Measurements from ENCODE around the gene TAMM41. TPM values are rescaled to one million over a fixed set of nuclear protein-coding genes. Genes with fewer than 3 reads are reported as not detected.

The TAMM41 gene
- total and polyA plus RNA-seq, 9 of the 15 experiments (the other 6 are each of a cell fraction or from before 2014, with no cell fraction given): 8.6 to 74.6 (median 29.3) TPM

- no peak for TF ChIP-seq TCFL5 (CRISPR knock-in tag; conservative IDR thresholded peaks at IDR 0.05)
- TF ChIP-seq ZNF24 (IDR thresholded peaks at IDR 0.05): no peak
- peak; percentile 74 for TF ChIP-seq MYC (IDR thresholded peaks at IDR 0.05; ENCODE audit: low read depth, low read length)
- TF ChIP-seq MYC (CRISPR knock-in tag; IDR thresholded peaks at IDR 0.05; ENCODE audit: borderline replicate concordance, low read depth): no peak
- TF ChIP-seq GABPB1 (CRISPR knock-in tag; IDR thresholded peaks at IDR 0.05): no peak
- no peak for TF ChIP-seq ZNF551 (CRISPR knock-in tag; IDR thresholded peaks at IDR 0.05)
- no peak for TF ChIP-seq POLR2B (IDR thresholded peaks at IDR 0.05; ENCODE audit: low read depth, partially characterized antibody)
- TF ChIP-seq DIDO1 (tag; IDR thresholded peaks at IDR 0.05; ENCODE audit: low read depth): no peak
- TF ChIP-seq TAF1 (IDR thresholded peaks at IDR 0.05; ENCODE audit: control insufficient read depth, extremely low read depth, insufficient read depth, low read length, severe bottlenecking): no peak
- no peak for TF ChIP-seq BRCA1 (IDR thresholded peaks at IDR 0.05)
- TF ChIP-seq BRCA1 (CRISPR knock-in tag; IDR thresholded peaks at IDR 0.05): no peak
- TF ChIP-seq SAFB2 (IDR thresholded peaks at IDR 0.05; ENCODE audit: borderline replicate concordance, low read depth, low read length, severe bottlenecking): no peak
- TF ChIP-seq MYBL2 (IDR thresholded peaks at IDR 0.05; ENCODE audit: low read depth): no peak
- TF ChIP-seq MYBL2 (CRISPR knock-in tag; IDR thresholded peaks at IDR 0.05; ENCODE audit: borderline replicate concordance): no peak
- no peak for TF ChIP-seq AFF1 (IDR thresholded peaks at IDR 0.05; ENCODE audit: low read depth in 1 of 2, partially characterized antibody in 2 of 2)
- no peak for TF ChIP-seq NFE2 (IDR thresholded peaks at IDR 0.05; ENCODE audit: low read depth)
- no peak for TF ChIP-seq HES1 (IDR thresholded peaks at IDR 0.05; ENCODE audit: low read depth)
- TF ChIP-seq ETS2 (tag; IDR thresholded peaks at IDR 0.05; ENCODE audit: borderline replicate concordance, poor library complexity, severe bottlenecking): no peak
- no peak for TF ChIP-seq HNRNPK (IDR thresholded peaks at IDR 0.05; ENCODE audit: low read depth, low read length, poor library complexity, severe bottlenecking)
- TF ChIP-seq PREB (CRISPR knock-in tag; IDR thresholded peaks at IDR 0.05): no peak
- no peak for TF ChIP-seq ZC3H11A (IDR thresholded peaks at IDR 0.05; ENCODE audit: low read depth, low read length)
These were observed 72.3 kb downstream of the TAMM41 start (continued) for GRCh38 chr3:11774296-11774877.

Measured in K562 (cell line).